ENCODE results near the gene TTF2. TPM values are rescaled to one million over a fixed set of nuclear protein-coding genes. Genes with fewer than 3 reads are reported as not detected.

The TTF2 gene
- total RNA-seq, 1 experiment from 2014 or later = 29.5 TPM

- Histone ChIP-seq H3K9me3 (ENCODE audit: low read length) (no peaks in the 10 kb centered on the region), H3K9me2 (replicated peaks; ENCODE audit: insufficient read depth, low read length) (no peaks in the 10 kb centered on the region), H3K4me3 (ENCODE audit: low read length) (no peak overlapping the region), H3K4me1 (ENCODE audit: low read length) (no peaks in the 10 kb centered on the region), H3K27me3 (ENCODE audit: low read length) (no peaks in the 10 kb centered on the region), H3K4me2 (ENCODE audit: low read depth, low read length, poor library complexity, severe bottlenecking) (no peak overlapping the region), H3K79me2 (ENCODE audit: low read length) (no peaks in the 10 kb centered on the region), H2AFZ (ENCODE audit: low read length) (no peak overlapping the region), H3K27ac (ENCODE audit: low read length) (no peak overlapping the region), H3K9ac (ENCODE audit: low read length) (no peak overlapping the region), H3K36me3 (ENCODE audit: insufficient read depth, low read length) (no peaks in the 10 kb centered on the region), H4K20me1 (ENCODE audit: insufficient read depth, low read depth, low read length) (no peaks in the 10 kb centered on the region)
- no peak for DNase-seq
Measured at GRCh38 chr1:117034791-117035290, 25.3 kb upstream of the TTF2 start.

- Histone ChIP-seq H3K9ac (ENCODE audit: low read length) (no peak overlapping the region), H4K20me1 (ENCODE audit: insufficient read depth, low read depth, low read length) (no peaks in the 10 kb centered on the region), H3K27me3 (ENCODE audit: low read length) (no peaks in the 10 kb centered on the region), H3K4me3 (ENCODE audit: low read length) (no peak overlapping the region), H3K9me3 (ENCODE audit: low read length) (no peaks in the 10 kb centered on the region), H3K4me2 (ENCODE audit: low read depth, low read length, poor library complexity, severe bottlenecking) (no peak overlapping the region), H3K4me1 (ENCODE audit: low read length) (no peaks in the 10 kb centered on the region), H3K27ac (ENCODE audit: low read length) (no peak overlapping the region), H3K36me3 (ENCODE audit: insufficient read depth, low read length) (no peaks in the 10 kb centered on the region), H3K79me2 (ENCODE audit: low read length) (no peaks in the 10 kb centered on the region), H3K9me2 (replicated peaks; ENCODE audit: insufficient read depth, low read length) (no peaks in the 10 kb centered on the region), H2AFZ (ENCODE audit: low read length) (no peak overlapping the region)
- no peak for DNase-seq
Measured at GRCh38 chr1:117036018-117036461, 24.1 kb upstream of the TTF2 start.

DNA sequence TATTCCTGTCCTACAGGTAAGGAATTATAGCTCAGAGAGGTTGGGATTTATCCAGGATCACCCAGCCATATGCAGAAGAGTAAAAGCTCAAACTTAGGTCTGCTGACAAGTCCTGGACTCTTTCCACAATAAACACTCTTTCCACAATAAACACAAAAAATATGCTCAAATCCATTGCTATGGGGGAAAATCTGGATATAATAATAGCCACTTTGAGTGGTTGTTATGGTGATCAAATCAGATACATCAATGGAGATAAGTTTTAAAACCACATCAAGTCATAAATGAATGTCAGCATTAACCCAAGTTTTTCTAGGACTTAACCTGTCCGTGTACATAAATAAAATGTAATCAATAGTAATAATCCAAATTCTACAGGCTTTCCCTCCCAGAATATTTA is 22.3 kb upstream of the TTF2 start:
- H3K9me3 ChIP-seq (ENCODE audit: low read length) = no peaks in the 10 kb centered on the region
- H3K27me3 ChIP-seq (ENCODE audit: low read length) = no peaks in the 10 kb centered on the region
- H3K36me3 ChIP-seq (ENCODE audit: insufficient read depth, low read length) = no peaks in the 10 kb centered on the region
- H3K4me2 ChIP-seq (ENCODE audit: low read depth, low read length, poor library complexity, severe bottlenecking) = no peak overlapping the region
- H2AFZ ChIP-seq (ENCODE audit: low read length) = no peak overlapping the region
- no peaks in the 10 kb centered on the region for H3K4me1 ChIP-seq (ENCODE audit: low read length)
- H3K4me3 ChIP-seq (ENCODE audit: low read length) = no peak overlapping the region
- no peaks in the 10 kb centered on the region for H3K79me2 ChIP-seq (ENCODE audit: low read length)
- no peaks in the 10 kb centered on the region for H3K9me2 ChIP-seq (replicated peaks; ENCODE audit: insufficient read depth, low read length)
- no peaks in the 10 kb centered on the region for H4K20me1 ChIP-seq (ENCODE audit: insufficient read depth, low read depth, low read length)
- no peak overlapping the region for H3K27ac ChIP-seq (ENCODE audit: low read length)
- DNase-seq = no peak
- H3K9ac ChIP-seq (ENCODE audit: low read length) = no peak overlapping the region

DNA sequence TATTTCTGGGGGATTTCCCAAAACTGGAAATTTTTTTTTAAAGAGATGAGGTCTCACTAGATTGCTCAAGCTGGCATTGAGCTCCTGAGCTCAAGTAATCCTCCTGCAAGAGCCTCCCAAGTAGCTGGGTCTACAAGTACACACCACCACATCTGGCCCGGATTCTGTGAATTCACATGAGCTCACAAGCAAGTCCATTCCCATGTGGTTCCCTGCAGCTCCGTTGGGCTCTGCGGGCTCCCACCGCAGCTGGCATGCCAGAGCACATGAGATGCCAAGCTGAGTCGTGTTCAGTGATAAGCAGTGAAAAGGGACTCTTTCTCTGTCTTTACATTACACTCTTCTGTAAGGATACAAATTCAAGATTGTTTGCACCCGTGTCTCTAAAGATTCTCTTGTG is 21.9 kb upstream of the TTF2 start:
- DNase-seq = no peak
- Histone ChIP-seq H4K20me1 (ENCODE audit: insufficient read depth, low read depth, low read length) (no peaks in the 10 kb centered on the region), H3K4me1 (ENCODE audit: low read length) (no peaks in the 10 kb centered on the region), H3K9ac (ENCODE audit: low read length) (no peak overlapping the region), H3K9me2 (replicated peaks; ENCODE audit: insufficient read depth, low read length) (no peaks in the 10 kb centered on the region), H3K27me3 (ENCODE audit: low read length) (no peaks in the 10 kb centered on the region), H3K4me2 (ENCODE audit: low read depth, low read length, poor library complexity, severe bottlenecking) (no peak overlapping the region), H3K79me2 (ENCODE audit: low read length) (no peaks in the 10 kb centered on the region), H2AFZ (ENCODE audit: low read length) (no peak overlapping the region), H3K36me3 (ENCODE audit: insufficient read depth, low read length) (no peaks in the 10 kb centered on the region), H3K4me3 (ENCODE audit: low read length) (no peak overlapping the region), H3K27ac (ENCODE audit: low read length) (no peak overlapping the region), H3K9me3 (ENCODE audit: low read length) (no peaks in the 10 kb centered on the region)

DNA sequence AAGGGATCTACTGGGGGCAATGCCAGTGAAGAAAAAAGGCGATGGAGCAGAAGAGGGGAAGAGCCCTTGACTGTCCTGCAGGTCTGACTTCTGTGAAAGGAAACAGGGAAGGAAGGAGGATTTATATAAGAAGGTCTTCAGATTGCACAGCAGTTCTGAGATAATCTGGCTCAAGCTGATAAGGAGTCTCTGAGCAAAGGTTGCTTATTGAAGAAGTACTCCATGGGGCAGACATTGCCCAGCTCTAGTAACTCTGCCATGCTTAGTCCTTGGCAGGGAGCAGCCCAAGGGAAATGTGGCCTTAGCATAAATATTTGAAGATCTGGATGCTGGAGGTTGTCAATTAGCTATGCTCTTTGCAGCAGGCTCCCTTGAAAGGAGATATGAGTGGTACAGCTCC is 15.9 kb upstream of the TTF2 start:
- no peaks in the 10 kb centered on the region for H3K36me3 ChIP-seq (ENCODE audit: insufficient read depth, low read length)
- no peaks in the 10 kb centered on the region for H3K9me2 ChIP-seq (replicated peaks; ENCODE audit: insufficient read depth, low read length)

DNA sequence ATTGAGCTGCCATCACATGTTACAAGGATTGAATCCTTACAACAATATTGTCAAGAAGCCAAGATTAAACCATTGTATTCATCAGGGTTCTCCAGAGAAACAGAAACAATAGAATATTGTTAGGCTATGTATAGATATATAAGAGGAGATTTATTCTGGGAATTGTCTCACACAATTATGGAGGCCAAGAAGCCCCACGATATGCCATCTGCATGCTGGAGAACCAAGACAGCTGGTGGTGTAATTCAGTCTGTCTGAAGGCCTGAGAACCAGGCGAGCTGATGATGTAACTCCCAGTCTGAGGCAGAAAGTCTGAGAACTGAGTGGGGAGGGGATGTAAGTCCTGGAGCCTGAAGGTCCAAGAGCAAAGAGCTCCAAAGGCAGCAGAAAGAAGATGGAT is 14.5 kb upstream of the TTF2 start:
- Histone ChIP-seq H3K79me2 (ENCODE audit: low read length) (no peaks in the 10 kb centered on the region), H3K4me3 (ENCODE audit: low read length) (no peak overlapping the region), H3K27ac (ENCODE audit: low read length) (no peak overlapping the region), H3K36me3 (ENCODE audit: insufficient read depth, low read length) (no peaks in the 10 kb centered on the region), H3K9ac (ENCODE audit: low read length) (no peak overlapping the region), H4K20me1 (ENCODE audit: insufficient read depth, low read depth, low read length) (no peaks in the 10 kb centered on the region), H2AFZ (ENCODE audit: low read length) (no peak overlapping the region), H3K9me3 (ENCODE audit: low read length) (no peaks in the 10 kb centered on the region), H3K4me1 (ENCODE audit: low read length) (no peaks in the 10 kb centered on the region), H3K9me2 (replicated peaks; ENCODE audit: insufficient read depth, low read length) (no peaks in the 10 kb centered on the region), H3K4me2 (ENCODE audit: low read depth, low read length, poor library complexity, severe bottlenecking) (no peak overlapping the region), H3K27me3 (ENCODE audit: low read length) (no peaks in the 10 kb centered on the region)
- peak; percentile 21 for DNase-seq

More for the DNA sequence above, 15.9 kb upstream of the TTF2 start:
- Histone ChIP-seq H3K27ac (ENCODE audit: low read length) (no peak overlapping the region), H3K9me3 (ENCODE audit: low read length) (no peaks in the 10 kb centered on the region), H3K4me3 (ENCODE audit: low read length) (no peak overlapping the region), H3K9ac (ENCODE audit: low read length) (no peak overlapping the region), H3K27me3 (ENCODE audit: low read length) (no peaks in the 10 kb centered on the region), H3K4me2 (ENCODE audit: low read depth, low read length, poor library complexity, severe bottlenecking) (no peak overlapping the region), H4K20me1 (ENCODE audit: insufficient read depth, low read depth, low read length) (no peaks in the 10 kb centered on the region), H3K4me1 (ENCODE audit: low read length) (no peaks in the 10 kb centered on the region), H3K79me2 (ENCODE audit: low read length) (no peaks in the 10 kb centered on the region), H2AFZ (ENCODE audit: low read length) (no peak overlapping the region)
- peak; percentile 29 for DNase-seq

- Histone ChIP-seq H4K20me1 (ENCODE audit: insufficient read depth, low read depth, low read length) (no peaks in the 10 kb centered on the region), H3K27ac (ENCODE audit: low read length) (no peak overlapping the region), H3K27me3 (ENCODE audit: low read length) (no peaks in the 10 kb centered on the region), H3K9me3 (ENCODE audit: low read length) (no peaks in the 10 kb centered on the region), H3K36me3 (ENCODE audit: insufficient read depth, low read length) (no peaks in the 10 kb centered on the region), H3K79me2 (ENCODE audit: low read length) (no peaks in the 10 kb centered on the region), H2AFZ (ENCODE audit: low read length) (no peak overlapping the region), H3K4me1 (ENCODE audit: low read length) (peaks cover 9% of the 10 kb centered on the region), H3K9ac (ENCODE audit: low read length) (no peak overlapping the region), H3K4me3 (ENCODE audit: low read length) (no peak overlapping the region), H3K9me2 (replicated peaks; ENCODE audit: insufficient read depth, low read length) (no peaks in the 10 kb centered on the region), H3K4me2 (ENCODE audit: low read depth, low read length, poor library complexity, severe bottlenecking) (no peak overlapping the region)
- no peak for DNase-seq
Measured at GRCh38 chr1:117046781-117047180, 13.3 kb upstream of the TTF2 start.

DNA sequence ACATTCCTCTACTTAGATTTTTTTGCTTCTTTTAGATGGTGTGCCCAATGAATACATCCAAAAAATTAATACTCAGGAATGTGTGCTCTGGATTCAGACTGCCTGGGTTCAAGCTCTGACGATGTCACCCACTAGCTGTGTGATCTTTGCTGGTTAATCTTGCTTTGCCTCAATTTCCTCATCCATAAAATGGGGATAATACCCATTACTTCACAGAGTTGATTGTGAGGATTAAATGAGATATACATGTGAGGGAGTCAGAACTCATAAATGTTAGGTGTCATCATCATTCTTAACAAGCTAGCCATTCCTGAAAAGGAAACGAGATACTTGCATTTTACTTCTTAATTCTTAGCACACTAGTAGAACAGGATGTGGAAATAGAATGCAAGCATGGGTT is 12.9 kb upstream of the TTF2 start:
- Histone ChIP-seq H3K9ac (ENCODE audit: low read length) (no peak overlapping the region), H4K20me1 (ENCODE audit: insufficient read depth, low read depth, low read length) (no peaks in the 10 kb centered on the region), H3K79me2 (ENCODE audit: low read length) (no peaks in the 10 kb centered on the region)

GRCh38 chr1:117049857-117050256 is 10.3 kb upstream of the TTF2 start:
- Histone ChIP-seq H3K4me1 (ENCODE audit: low read length) (peaks cover 11% of the 10 kb centered on the region), H3K9me3 (ENCODE audit: low read length) (no peaks in the 10 kb centered on the region), H2AFZ (ENCODE audit: low read length) (no peak overlapping the region), H3K36me3 (ENCODE audit: insufficient read depth, low read length) (no peaks in the 10 kb centered on the region), H3K27me3 (ENCODE audit: low read length) (no peaks in the 10 kb centered on the region), H3K4me2 (ENCODE audit: low read depth, low read length, poor library complexity, severe bottlenecking) (no peak overlapping the region), H4K20me1 (ENCODE audit: insufficient read depth, low read depth, low read length) (no peaks in the 10 kb centered on the region), H3K9me2 (replicated peaks; ENCODE audit: insufficient read depth, low read length) (no peaks in the 10 kb centered on the region), H3K9ac (ENCODE audit: low read length) (no peak overlapping the region), H3K4me3 (ENCODE audit: low read length) (no peak overlapping the region), H3K79me2 (ENCODE audit: low read length) (no peaks in the 10 kb centered on the region), H3K27ac (ENCODE audit: low read length) (no peak overlapping the region)
- no peak for DNase-seq

More for the DNA sequence above, 12.9 kb upstream of the TTF2 start:
- no peaks in the 10 kb centered on the region for H3K36me3 ChIP-seq (ENCODE audit: insufficient read depth, low read length)
- H3K4me2 ChIP-seq (ENCODE audit: low read depth, low read length, poor library complexity, severe bottlenecking) = no peak overlapping the region
- no peaks in the 10 kb centered on the region for H3K27me3 ChIP-seq (ENCODE audit: low read length)
- no peak overlapping the region for H3K27ac ChIP-seq (ENCODE audit: low read length)
- DNase-seq = no peak
- no peak overlapping the region for H3K4me3 ChIP-seq (ENCODE audit: low read length)
- H3K9me2 ChIP-seq (replicated peaks; ENCODE audit: insufficient read depth, low read length) = no peaks in the 10 kb centered on the region
- H3K4me1 ChIP-seq (ENCODE audit: low read length) = peaks cover 11% of the 10 kb centered on the region
- no peak overlapping the region for H2AFZ ChIP-seq (ENCODE audit: low read length)
- no peaks in the 10 kb centered on the region for H3K9me3 ChIP-seq (ENCODE audit: low read length)

Data from Karpas-422 (cell line).